Endothelial cell of umbilical vein (primary cell): ENCODE results near the gene GCSH. TPM values are rescaled to one million over a fixed set of nuclear protein-coding genes. Genes with fewer than 3 reads are reported as not detected.

Source experiments
- BruUV-seq: library from RNA; stranded (reverse); fragments of 400-500 nt; replicated peaks from 2 replicates; lab custom pipeline; 2021; lab: Mats Ljungman, UMichigan
- CTCF ChIA-PET: fragments of 300-600, 350-600 bp; sonication (Branson Sonifier 250); formaldehyde crosslinking; loops from one replicate; lab custom pipeline; 2021; ENCODE audit warnings: antibody characterized with exemption, inconsistent platforms; lab: Charles Lee
- POLR2A ChIA-PET: fragments of 300-600, 350-600 bp; sonication (Branson Sonifier 250); formaldehyde crosslinking; loops from one replicate; lab custom pipeline; 2021; ENCODE audit warnings: antibody characterized with exemption, inconsistent platforms; lab: Charles Lee
- DNase-seq: peaks from one replicate; pipeline ENCODE4 v3.0.0-alpha.2; 2011; ENCODE audit warnings: low read depth, low spot score
- FAIRE-seq: peaks from 2 replicates; lab custom pipeline; 2011; peaks lifted over from hg19 to GRCh38; lab: Jason Lieb, UNC
- H2AFZ ChIP-seq: 2 replicates; pipeline ENCODE4 v1.6.0; 2012; ENCODE audit warnings: low read depth, low read length, control low read depth, inconsistent platforms
- H3K27ac ChIP-seq: 2 replicates; pipeline ENCODE4 v1.5.1; 2011; ENCODE audit warnings: low read depth, mild to moderate bottlenecking, control low read depth, low read length, moderate library complexity; ENCODE audit not compliant: insufficient read depth
- H3K27me3 ChIP-seq, 2 experiments: 2 replicates each; pipeline versions ENCODE4 v1.6.0 to v1.6.1; 2011; ENCODE audit warnings: low read length in 2 of 2, mixed read lengths in 1 of 2; ENCODE audit not compliant: control insufficient read depth in 2 of 2, insufficient read depth in 2 of 2
- H3K36me3 ChIP-seq, 2 experiments: 2 replicates in 1 of 2; 3 replicates in 1 of 2; pipeline ENCODE4 v1.5.1; 2011; ENCODE audit warnings: low read length in 2 of 2, mild to moderate bottlenecking in 1 of 2, moderate library complexity in 1 of 2; ENCODE audit not compliant: control insufficient read depth in 2 of 2, insufficient read depth in 2 of 2; ENCODE audit errors: extremely low read depth in 1 of 2
- H3K4me1 ChIP-seq: 3 replicates; pipeline ENCODE4 v1.5.1; 2011; ENCODE audit warnings: mild to moderate bottlenecking, low read length; ENCODE audit not compliant: control insufficient read depth, insufficient read depth; ENCODE audit errors: extremely low read depth
- H3K4me2 ChIP-seq: 2 replicates; pipeline ENCODE4 v1.6.1; 2011; ENCODE audit warnings: low read length, control low read depth, mixed read lengths; ENCODE audit not compliant: insufficient read depth
- H3K4me3 ChIP-seq, 3 experiments: fragments of 200-600 bp in 1 of 3; sonication (generic), shearing (Covaris generic) in 1 of 3; replicated peaks in 1 of 3; 2 replicates each; pipeline ENCODE4 v1.5.1; 2011 to 2016; ENCODE audit warnings: control low read depth in 3 of 3, low read length in 3 of 3, mild to moderate bottlenecking in 2 of 3, inconsistent platforms in 1 of 3, low read depth in 1 of 3, moderate library complexity in 1 of 3; ENCODE audit not compliant: insufficient read depth in 1 of 3
- H3K79me2 ChIP-seq: 2 replicates; pipeline ENCODE4 v1.6.0; 2012; ENCODE audit warnings: low read length, inconsistent platforms; ENCODE audit not compliant: control insufficient read depth, insufficient read depth
- H3K9ac ChIP-seq: replicated peaks from 2 replicates; pipeline ENCODE3; 2011; ENCODE audit warnings: low read length, control low read depth; ENCODE audit not compliant: insufficient read depth; ENCODE audit errors: extremely low read depth
- H3K9me1 ChIP-seq: replicated peaks from 3 replicates; pipeline ENCODE4 v1.6.0; 2011; ENCODE audit warnings: mild to moderate bottlenecking, low read length; ENCODE audit not compliant: control insufficient read depth, insufficient read depth; ENCODE audit errors: extremely low read depth
- H3K9me3 ChIP-seq: replicated peaks from 2 replicates; pipeline ENCODE4 v1.5.1; 2012; ENCODE audit warnings: low read length, inconsistent platforms; ENCODE audit not compliant: control insufficient read depth, insufficient read depth
- H4K20me1 ChIP-seq: replicated peaks from 2 replicates; pipeline ENCODE3; 2011; ENCODE audit warnings: mild to moderate bottlenecking, low read length; ENCODE audit not compliant: control insufficient read depth, insufficient read depth; ENCODE audit errors: extremely low read depth
- EZH2 ChIP-seq: IDR thresholded peaks from 2 replicates; pipeline ENCODE4 v1.6.1; 2012; ENCODE audit warnings: borderline replicate concordance, low read depth, mild to moderate bottlenecking, moderate library complexity, low read length, inconsistent platforms; ENCODE audit not compliant: severe bottlenecking
- FOS ChIP-seq: IDR thresholded peaks from 2 replicates; pipeline ENCODE4 v1.6.1; 2011; ENCODE audit warnings: mild to moderate bottlenecking, low read length, moderate library complexity, borderline replicate concordance; ENCODE audit not compliant: insufficient read depth
- GATA2 ChIP-seq: IDR thresholded peaks from 2 replicates; pipeline ENCODE4 v1.7.0; 2011; ENCODE audit warnings: low read depth, mild to moderate bottlenecking, moderate library complexity, mixed read lengths, low read length; ENCODE audit not compliant: insufficient read length, insufficient read depth
- JUN ChIP-seq: IDR thresholded peaks from 2 replicates; pipeline ENCODE4 v1.6.1; 2011; ENCODE audit warnings: borderline replicate concordance, low read depth; ENCODE audit not compliant: insufficient read length, insufficient read depth
- MYC ChIP-seq: IDR thresholded peaks from one replicate; pipeline ENCODE4 v1.6.1; 2011; ENCODE audit warnings: mild to moderate bottlenecking, low read depth, low read length
- POLR2A ChIP-seq: IDR thresholded peaks from 2 replicates; pipeline ENCODE4 v1.6.1; 2012; ENCODE audit warnings: low read depth, mild to moderate bottlenecking, control low read depth, low read length
- POLR2AphosphoS5 ChIP-seq: IDR thresholded peaks from 2 replicates; pipeline ENCODE4 v1.6.1; 2012; ENCODE audit warnings: low read depth, mild to moderate bottlenecking, control low read depth, low read length, moderate library complexity; ENCODE audit not compliant: insufficient read depth
- dilution Hi-C: fragments of 300-500 bp; cut with MboI; formaldehyde crosslinking; loops from one replicate; pipeline ENCODE4 v1.15.0; 2019; ENCODE audit warnings: low sequenced_read_pairs; ENCODE audit not compliant: extremely low pct_ligation_motif_present
- intact Hi-C: fragments of 100-400 bp; cut with micrococcal nuclease; formaldehyde crosslinking; loops from one replicate; pipeline ENCODE4 v1.10.0; 2022
- polyA plus RNA-seq, 4 experiments: library from polyadenylated mRNA; depleted of rRNA in 3 of 4; stranded (reverse) in 3 of 4; unstranded in 1 of 4; fragments of >200 nt; gene quantifications; 2 replicates each; pipeline versions ENCODE4 v1.2.1 to v1.2.3, GENCODE V29; 2011 to 2012; ENCODE audit warnings: missing spikeins in 1 of 4
- total RNA-seq: library from RNA; stranded (reverse); gene quantifications from 2 replicates; pipeline ENCODE4 v1.2.3, GENCODE V29; 2021
- TF ChIP-seq, protein P1 (sequence below): IDR thresholded peaks from 2 replicates; pipeline ENCODE4 v1.6.1; 2011; ENCODE audit not compliant: insufficient read depth, insufficient read length
- TF ChIP-seq, protein P2 (sequence below), 2 donors: IDR thresholded peaks; 1 replicate in 1 of 2; 2 replicates in 1 of 2; pipeline ENCODE4 v1.5.1; 2011; ENCODE audit warnings: low read length in 2 of 2, mild to moderate bottlenecking in 2 of 2, moderate library complexity in 2 of 2, control low read depth in 1 of 2, inconsistent platforms in 1 of 2, low read depth in 1 of 2; ENCODE audit not compliant: insufficient read depth in 1 of 2; ENCODE audit errors: extremely low read depth in 1 of 2

Gene GCSH
- total and polyA plus RNA-seq, 2 donors (not counting 3 experiments of a cell fraction or from before 2014, with no cell fraction given): 6.9 to 31.1 TPM

DNA sequence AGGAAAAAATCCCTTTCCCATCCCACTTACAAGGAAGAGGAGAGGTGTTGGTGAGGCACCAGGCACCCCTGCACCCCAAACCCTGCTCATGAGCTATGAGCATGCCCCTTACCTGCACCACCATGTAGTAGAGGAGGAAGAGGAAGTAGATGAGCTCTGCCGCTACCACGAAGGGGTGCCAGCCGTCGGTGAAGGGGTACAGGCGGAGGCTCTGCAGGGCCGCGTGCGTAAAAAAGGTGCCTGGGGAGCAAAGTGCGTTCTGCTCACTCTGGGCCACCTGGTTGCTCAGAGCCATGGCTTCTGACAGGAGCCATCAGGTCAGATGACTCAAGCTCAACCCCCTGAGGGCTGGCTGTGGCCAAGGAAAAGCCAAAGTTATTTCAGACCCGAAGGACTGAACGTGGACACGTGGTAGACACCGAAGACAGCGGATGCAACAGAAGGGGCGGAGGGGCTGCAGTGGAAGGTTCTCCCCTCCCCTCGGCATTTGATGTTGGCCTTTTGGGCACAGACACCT is 25.3 kb upstream of the GCSH start:
- Histone ChIP-seq H3K27me3 (no peaks in the 10 kb centered on the region), H3K9me1 (no peaks in the 10 kb centered on the region), H3K36me3 (no peaks in the 10 kb centered on the region), H3K9ac (no peak overlapping the region), H3K4me3 (no peak overlapping the region), H2AFZ (no peak overlapping the region), H4K20me1 (no peaks in the 10 kb centered on the region), H3K9me3 (no peaks in the 10 kb centered on the region), H3K79me2 (no peaks in the 10 kb centered on the region), H3K27ac (no peak overlapping the region), H3K4me1 (no peaks in the 10 kb centered on the region), H3K4me2 (no peak overlapping the region)
- dilution Hi-C loops (no loop called here), intact Hi-C loops (no loop called here)
- ChIA-PET POLR2A (no interaction called here), CTCF (no interaction called here)
- no peak for FAIRE-seq
- no peak for DNase-seq
- no TSS peak for BruUV-seq
- TF ChIP-seq POLR2A (no peak), EZH2 (no peak), GATA2 (no peak), MYC (no peak), JUN (no peak), POLR2AphosphoS5 (no peak), FOS (no peak)
- TF ChIP-seq, protein P1, sequence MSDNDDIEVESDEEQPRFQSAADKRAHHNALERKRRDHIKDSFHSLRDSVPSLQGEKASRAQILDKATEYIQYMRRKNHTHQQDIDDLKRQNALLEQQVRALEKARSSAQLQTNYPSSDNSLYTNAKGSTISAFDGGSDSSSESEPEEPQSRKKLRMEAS: no peak
- TF ChIP-seq, protein P2, sequence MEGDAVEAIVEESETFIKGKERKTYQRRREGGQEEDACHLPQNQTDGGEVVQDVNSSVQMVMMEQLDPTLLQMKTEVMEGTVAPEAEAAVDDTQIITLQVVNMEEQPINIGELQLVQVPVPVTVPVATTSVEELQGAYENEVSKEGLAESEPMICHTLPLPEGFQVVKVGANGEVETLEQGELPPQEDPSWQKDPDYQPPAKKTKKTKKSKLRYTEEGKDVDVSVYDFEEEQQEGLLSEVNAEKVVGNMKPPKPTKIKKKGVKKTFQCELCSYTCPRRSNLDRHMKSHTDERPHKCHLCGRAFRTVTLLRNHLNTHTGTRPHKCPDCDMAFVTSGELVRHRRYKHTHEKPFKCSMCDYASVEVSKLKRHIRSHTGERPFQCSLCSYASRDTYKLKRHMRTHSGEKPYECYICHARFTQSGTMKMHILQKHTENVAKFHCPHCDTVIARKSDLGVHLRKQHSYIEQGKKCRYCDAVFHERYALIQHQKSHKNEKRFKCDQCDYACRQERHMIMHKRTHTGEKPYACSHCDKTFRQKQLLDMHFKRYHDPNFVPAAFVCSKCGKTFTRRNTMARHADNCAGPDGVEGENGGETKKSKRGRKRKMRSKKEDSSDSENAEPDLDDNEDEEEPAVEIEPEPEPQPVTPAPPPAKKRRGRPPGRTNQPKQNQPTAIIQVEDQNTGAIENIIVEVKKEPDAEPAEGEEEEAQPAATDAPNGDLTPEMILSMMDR (IDR thresholded peaks at IDR 0.05; ENCODE audit: extremely low read depth in 1 of 2, insufficient read depth in 1 of 2, low read depth in 1 of 2, low read length in 2 of 2): no peak
